DOHH2 (cell line): ENCODE results near the gene EHBP1L1.

Source experiments
- H3F3A ChIP-seq: fragments of 200-600 bp; sonication (generic), shearing (Covaris generic); 2 replicates; pipeline ENCODE4 v1.6.0; 2016; ENCODE audit warnings: antibody characterized with exemption, mild to moderate bottlenecking; ENCODE audit not compliant: control insufficient read depth, insufficient read depth
- H3K27ac ChIP-seq: fragments of 200-600 bp; sonication (generic); 2 replicates; pipeline ENCODE4 v1.5.1; 2014; ENCODE audit warnings: low read depth, mild to moderate bottlenecking, low read length, moderate library complexity
- H3K27me3 ChIP-seq: fragments of 200-600 bp; sonication (generic); 2 replicates; pipeline ENCODE4 v1.6.1; 2014; ENCODE audit warnings: mild to moderate bottlenecking, low read length, mixed read lengths; ENCODE audit not compliant: control insufficient read depth
- H3K36me3 ChIP-seq: fragments of 200-600 bp; sonication (generic); 2 replicates; pipeline ENCODE4 v1.6.1; 2014; ENCODE audit warnings: mild to moderate bottlenecking, low read length, moderate library complexity, mixed read lengths; ENCODE audit not compliant: control insufficient read depth
- H3K4me1 ChIP-seq: fragments of 200-600 bp; sonication (generic); 2 replicates; pipeline ENCODE4 v1.6.1; 2014; ENCODE audit warnings: mild to moderate bottlenecking, low read length, mixed read lengths; ENCODE audit not compliant: control insufficient read depth
- H3K4me2 ChIP-seq: fragments of 200-600 bp; sonication (generic); 2 replicates; pipeline ENCODE4 v1.6.0; 2014; ENCODE audit warnings: mild to moderate bottlenecking, low read length, moderate library complexity
- H3K4me3 ChIP-seq: fragments of 200-600 bp; sonication (generic); 2 replicates; pipeline ENCODE4 v1.5.1; 2014; ENCODE audit warnings: mild to moderate bottlenecking, low read length, mixed read lengths
- H3K79me2 ChIP-seq: fragments of 200-600 bp; sonication (generic); 2 replicates; pipeline ENCODE4 v1.6.1; 2014; ENCODE audit warnings: mild to moderate bottlenecking, low read length, mixed read lengths; ENCODE audit not compliant: control insufficient read depth
- H3K9me2 ChIP-seq: fragments of 200-600 bp; sonication (generic); replicated peaks from 2 replicates; pipeline ENCODE4 v1.6.1; 2014; ENCODE audit warnings: mild to moderate bottlenecking, low read length, mixed read lengths; ENCODE audit not compliant: control insufficient read depth
- H3K9me3 ChIP-seq: fragments of 200-600 bp; sonication (generic); 2 replicates; pipeline ENCODE4 v1.6.1; 2014; ENCODE audit warnings: antibody characterized with exemption, low read length, mixed read lengths; ENCODE audit not compliant: control insufficient read depth, insufficient read depth
- H4K20me1 ChIP-seq: fragments of 200-600 bp; sonication (generic); 2 replicates; pipeline ENCODE4 v1.6.0; 2014; ENCODE audit warnings: low read depth, mild to moderate bottlenecking, antibody characterized with exemption, low read length, moderate library complexity; ENCODE audit not compliant: control insufficient read depth, insufficient read depth
- EZH2phosphoT487 ChIP-seq: fragments of 200-600 bp; sonication (generic); IDR thresholded peaks from 2 replicates; pipeline ENCODE4 v1.6.1; 2017; ENCODE audit warnings: borderline replicate concordance, mild to moderate bottlenecking, antibody characterized with exemption, low read length, moderate library complexity, mixed read lengths
- TF ChIP-seq, protein P1 (sequence below): fragments of 200-600 bp; sonication (generic); IDR thresholded peaks from one replicate; pipeline ENCODE4 v1.5.1; 2014; ENCODE audit warnings: antibody characterized with exemption, mild to moderate bottlenecking, low read depth, low read length; ENCODE audit not compliant: poor library complexity, severe bottlenecking

Gene EHBP1L1

DNA sequence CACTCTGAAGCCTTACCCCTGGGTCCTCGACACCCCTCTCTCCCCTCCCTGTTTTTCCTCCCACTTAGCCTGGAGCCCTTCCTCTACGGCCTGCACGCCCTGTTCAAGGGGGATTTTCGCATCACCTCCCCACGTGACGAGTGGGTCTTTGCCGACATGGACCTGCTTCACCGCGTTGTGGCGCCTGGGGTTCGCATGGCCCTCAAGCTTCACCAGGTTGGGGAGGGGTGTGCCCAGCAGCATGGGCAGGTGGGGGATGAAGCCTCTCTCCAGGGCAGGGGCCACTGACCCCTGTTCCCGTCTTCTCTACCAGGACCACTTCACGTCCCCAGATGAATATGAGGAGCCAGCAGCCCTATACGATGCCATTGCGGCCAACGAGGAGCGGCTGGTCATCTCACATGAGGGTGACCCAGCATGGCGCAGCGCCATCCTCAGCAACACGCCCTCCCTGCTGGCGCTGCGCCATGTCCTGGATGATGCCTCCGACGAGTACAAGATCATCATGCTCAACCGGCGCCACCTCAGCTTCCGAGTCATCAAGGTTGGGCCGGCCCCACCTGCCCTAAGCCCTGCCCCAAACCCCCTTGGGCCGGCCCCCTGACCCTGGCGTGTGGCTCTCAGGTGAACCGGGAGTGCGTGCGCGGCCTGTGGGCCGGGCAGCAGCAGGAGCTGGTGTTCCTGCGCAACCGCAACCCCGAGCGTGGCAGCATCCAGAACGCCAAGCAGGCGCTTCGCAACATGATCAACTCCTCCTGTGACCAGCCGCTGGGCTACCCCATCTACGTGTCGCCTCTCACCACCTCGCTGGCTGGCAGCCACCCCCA lies 59.3 kb downstream of the EHBP1L1 start:
- H4K20me1 ChIP-seq, result no peaks in the 10 kb centered on the region
- peaks cover 28% of the 10 kb centered on the region for H3F3A ChIP-seq
- H3K4me1 ChIP-seq, result peaks cover 32% of the 10 kb centered on the region
- no peak for TF ChIP-seq EZH2phosphoT487
- TF ChIP-seq, protein P1, sequence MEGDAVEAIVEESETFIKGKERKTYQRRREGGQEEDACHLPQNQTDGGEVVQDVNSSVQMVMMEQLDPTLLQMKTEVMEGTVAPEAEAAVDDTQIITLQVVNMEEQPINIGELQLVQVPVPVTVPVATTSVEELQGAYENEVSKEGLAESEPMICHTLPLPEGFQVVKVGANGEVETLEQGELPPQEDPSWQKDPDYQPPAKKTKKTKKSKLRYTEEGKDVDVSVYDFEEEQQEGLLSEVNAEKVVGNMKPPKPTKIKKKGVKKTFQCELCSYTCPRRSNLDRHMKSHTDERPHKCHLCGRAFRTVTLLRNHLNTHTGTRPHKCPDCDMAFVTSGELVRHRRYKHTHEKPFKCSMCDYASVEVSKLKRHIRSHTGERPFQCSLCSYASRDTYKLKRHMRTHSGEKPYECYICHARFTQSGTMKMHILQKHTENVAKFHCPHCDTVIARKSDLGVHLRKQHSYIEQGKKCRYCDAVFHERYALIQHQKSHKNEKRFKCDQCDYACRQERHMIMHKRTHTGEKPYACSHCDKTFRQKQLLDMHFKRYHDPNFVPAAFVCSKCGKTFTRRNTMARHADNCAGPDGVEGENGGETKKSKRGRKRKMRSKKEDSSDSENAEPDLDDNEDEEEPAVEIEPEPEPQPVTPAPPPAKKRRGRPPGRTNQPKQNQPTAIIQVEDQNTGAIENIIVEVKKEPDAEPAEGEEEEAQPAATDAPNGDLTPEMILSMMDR, result no peak
- H3K79me2 ChIP-seq, result peaks cover 13% of the 10 kb centered on the region
- H3K9me3 ChIP-seq, result no peaks in the 10 kb centered on the region
- H3K9me2 ChIP-seq, result no peaks in the 10 kb centered on the region
- no peak overlapping the region for H3K4me3 ChIP-seq
- peaks cover 74% of the 10 kb centered on the region for H3K36me3 ChIP-seq
- H3K27me3 ChIP-seq, result no peaks in the 10 kb centered on the region
- no peak overlapping the region for H3K27ac ChIP-seq
- H3K4me2 ChIP-seq, result no peak overlapping the region

DNA sequence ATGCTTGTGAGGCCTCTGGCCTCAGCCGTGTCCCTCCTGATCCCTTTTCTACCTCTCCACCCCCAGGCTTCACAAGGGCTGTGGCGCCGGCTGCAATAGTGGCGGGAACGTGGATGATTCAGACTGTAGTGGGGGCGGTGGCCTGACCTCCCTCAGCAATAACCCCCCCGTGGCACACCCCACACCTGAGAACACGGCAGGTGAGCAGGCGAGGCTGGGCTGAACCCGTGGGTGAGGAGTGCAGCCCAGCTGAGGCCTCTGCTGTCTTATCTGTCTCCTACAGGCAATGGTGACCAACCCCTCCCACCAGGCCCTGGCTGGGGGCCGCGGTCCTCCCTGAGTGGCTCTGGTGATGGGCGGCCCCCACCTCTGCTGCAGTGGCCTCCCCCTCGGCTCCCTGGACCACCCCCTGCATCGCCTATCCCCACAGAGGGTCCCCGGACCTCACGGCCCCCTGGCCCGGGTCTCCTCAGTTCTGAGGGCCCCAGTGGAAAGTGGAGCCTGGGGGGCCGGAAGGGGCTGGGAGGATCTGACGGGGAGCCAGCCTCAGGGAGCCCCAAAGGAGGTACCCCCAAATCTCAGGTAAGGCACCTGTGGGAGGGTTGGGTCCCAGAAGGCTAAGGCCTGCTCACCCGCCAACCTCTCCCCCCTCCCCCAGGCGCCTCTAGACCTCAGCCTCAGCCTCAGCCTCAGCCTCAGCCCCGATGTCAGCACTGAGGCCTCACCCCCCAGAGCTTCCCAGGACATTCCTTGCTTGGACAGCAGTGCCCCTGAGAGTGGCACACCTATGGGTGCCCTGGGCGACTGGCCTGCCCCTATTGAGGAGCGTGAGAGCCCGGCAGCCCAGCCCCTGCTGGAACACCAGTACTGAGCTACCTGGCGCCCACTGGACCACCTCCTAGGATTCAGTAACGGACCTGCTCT lies 60.5 kb downstream of the EHBP1L1 start:
- Histone ChIP-seq H4K20me1 (no peaks in the 10 kb centered on the region), H3K27ac (no peak overlapping the region), H3K36me3 (peaks cover 75% of the 10 kb centered on the region), H3K4me3 (no peak overlapping the region), H3F3A (peaks cover 28% of the 10 kb centered on the region), H3K4me2 (0 out of 2 replicates have a peak overlapping the region, but pooled peaks have one; percentile 100), H3K79me2 (peaks cover 25% of the 10 kb centered on the region), H3K9me3 (no peaks in the 10 kb centered on the region), H3K4me1 (peaks cover 45% of the 10 kb centered on the region), H3K27me3 (no peaks in the 10 kb centered on the region), H3K9me2 (no peaks in the 10 kb centered on the region)
- TF ChIP-seq, protein P1, result no peak
- TF ChIP-seq EZH2phosphoT487, result no peak

DNA sequence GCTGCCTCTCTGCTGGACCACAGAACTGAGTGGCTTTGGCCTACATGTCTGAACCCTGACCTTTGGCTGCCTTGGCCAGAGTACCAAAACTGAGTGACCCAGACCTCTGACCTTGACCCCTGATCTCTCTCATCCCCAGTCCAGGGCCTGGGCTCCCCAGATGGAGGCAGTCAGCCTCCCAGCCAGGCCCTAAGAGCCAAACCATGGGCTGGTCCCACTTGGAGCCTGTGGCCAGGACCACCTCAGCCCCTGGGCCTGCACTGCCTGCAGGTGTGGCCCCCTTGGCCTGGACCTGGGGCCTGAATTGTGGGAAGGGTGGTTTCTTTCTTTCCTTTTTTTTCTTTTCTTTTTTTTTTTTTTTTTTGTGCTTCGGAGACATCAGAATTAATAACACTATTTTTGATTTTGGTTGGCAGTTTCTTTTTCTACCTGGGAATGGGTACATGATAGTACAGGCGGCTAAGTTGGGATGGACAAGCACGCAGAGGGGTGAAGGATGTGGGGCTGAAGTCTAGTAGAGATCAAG lies 61.2 kb downstream of the EHBP1L1 start:
- peak overlapping the region; percentile 97 for H3K27ac ChIP-seq
- no peaks in the 10 kb centered on the region for H4K20me1 ChIP-seq
- H3K27me3 ChIP-seq, result no peaks in the 10 kb centered on the region
- H3K9me3 ChIP-seq, result no peaks in the 10 kb centered on the region
- peaks cover 49% of the 10 kb centered on the region for H3K4me1 ChIP-seq
- H3K9me2 ChIP-seq, result no peaks in the 10 kb centered on the region
- H3K4me3 ChIP-seq, result peak overlapping the region; percentile 84; the same call in 1 of the 2 replicates
- H3K4me2 ChIP-seq, result peak overlapping the region; percentile 100
- H3F3A ChIP-seq, result peaks cover 28% of the 10 kb centered on the region
- peaks cover 79% of the 10 kb centered on the region for H3K36me3 ChIP-seq
- peaks cover 28% of the 10 kb centered on the region for H3K79me2 ChIP-seq
- TF ChIP-seq, protein P1, result no peak
- no peak for TF ChIP-seq EZH2phosphoT487
